ENCODE data around the gene DEAF1. TPM values are rescaled to one million over a fixed set of nuclear protein-coding genes. Genes with fewer than 3 reads are reported as not detected.

The DEAF1 gene
- total RNA-seq, 1 donor from 2014 or later = 48.1 TPM

DNA sequence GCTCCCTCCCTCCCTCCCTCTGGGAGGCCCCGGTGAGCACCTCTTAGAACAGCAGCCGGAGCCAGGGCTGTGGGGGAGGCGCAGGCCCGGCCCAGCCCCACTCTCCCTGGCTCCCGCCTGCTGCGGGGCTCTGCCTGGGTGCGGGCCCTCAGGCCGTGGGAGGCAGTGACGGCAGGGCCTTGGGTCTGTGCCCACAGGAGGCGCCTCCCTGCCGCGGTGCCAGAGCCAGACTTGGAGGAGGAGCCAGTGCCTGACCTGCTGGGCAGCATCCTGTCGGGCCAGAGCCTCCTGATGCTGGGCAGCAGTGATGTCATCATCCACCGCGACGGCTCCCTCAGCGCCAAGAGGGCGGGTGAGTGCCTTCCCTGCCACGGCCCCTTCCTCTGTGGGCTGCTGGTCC, 88.8 kb downstream of the DEAF1 start:
- Mint-ChIP-seq H3K4me1 (ENCODE audit: unreplicated experiment) (no peaks in the 10 kb centered on the region), H3K9me3 (no peaks in the 10 kb centered on the region), H3K4me3 (no peak overlapping the region), H3K27ac (no peak overlapping the region), H3K36me3 (peaks cover 8% of the 10 kb centered on the region), H3K27me3 (no peaks in the 10 kb centered on the region)
- no peak for DNase-seq (ENCODE audit: extremely low spot score, unreplicated experiment)
- TF ChIP-seq CTCF (conservative IDR thresholded peaks at IDR 0.05) = no peak

GRCh38 chr11:605286-606129, 89.5 kb downstream of the DEAF1 start:
- Mint-ChIP-seq H3K9me3 (no peaks in the 10 kb centered on the region), H3K4me3 (no peak overlapping the region), H3K4me1 (ENCODE audit: unreplicated experiment) (no peaks in the 10 kb centered on the region), H3K27ac (no peak overlapping the region), H3K27me3 (no peaks in the 10 kb centered on the region), H3K36me3 (peaks cover 9% of the 10 kb centered on the region)
- DNase-seq (ENCODE audit: extremely low spot score, unreplicated experiment) = no peak
- TF ChIP-seq CTCF (conservative IDR thresholded peaks at IDR 0.05) = no peak

DNA sequence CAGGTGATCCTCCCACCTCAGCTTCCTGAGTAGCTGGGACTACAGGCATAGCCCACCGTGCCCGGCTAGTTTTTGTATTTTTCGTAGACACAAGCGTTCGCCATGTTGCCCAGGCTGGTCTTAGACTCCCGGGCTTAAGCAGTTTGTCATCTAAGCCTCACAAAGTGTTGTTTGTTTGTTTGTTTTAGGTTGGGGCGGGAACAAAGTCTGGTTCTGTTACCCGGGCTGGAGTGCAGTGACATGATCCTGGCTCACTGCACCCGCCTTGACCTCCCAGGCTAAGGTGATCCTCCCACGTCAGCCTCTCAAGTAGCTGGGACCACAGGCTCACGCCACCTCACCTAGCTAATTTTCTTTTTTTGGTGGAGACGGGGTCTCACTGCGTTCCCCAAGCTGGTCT, 91.9 kb downstream of the DEAF1 start:
- DNase-seq (ENCODE audit: extremely low spot score, unreplicated experiment) = no peak
- H3K4me1 Mint-ChIP-seq (ENCODE audit: unreplicated experiment) = no peaks in the 10 kb centered on the region
- no peak overlapping the region for H3K4me3 Mint-ChIP-seq
- H3K36me3 Mint-ChIP-seq = peaks cover 9% of the 10 kb centered on the region
- no peak for TF ChIP-seq CTCF (conservative IDR thresholded peaks at IDR 0.05)
- no peak overlapping the region for H3K27ac Mint-ChIP-seq
- H3K27me3 Mint-ChIP-seq = no peaks in the 10 kb centered on the region
- H3K9me3 Mint-ChIP-seq = no peaks in the 10 kb centered on the region

DNA sequence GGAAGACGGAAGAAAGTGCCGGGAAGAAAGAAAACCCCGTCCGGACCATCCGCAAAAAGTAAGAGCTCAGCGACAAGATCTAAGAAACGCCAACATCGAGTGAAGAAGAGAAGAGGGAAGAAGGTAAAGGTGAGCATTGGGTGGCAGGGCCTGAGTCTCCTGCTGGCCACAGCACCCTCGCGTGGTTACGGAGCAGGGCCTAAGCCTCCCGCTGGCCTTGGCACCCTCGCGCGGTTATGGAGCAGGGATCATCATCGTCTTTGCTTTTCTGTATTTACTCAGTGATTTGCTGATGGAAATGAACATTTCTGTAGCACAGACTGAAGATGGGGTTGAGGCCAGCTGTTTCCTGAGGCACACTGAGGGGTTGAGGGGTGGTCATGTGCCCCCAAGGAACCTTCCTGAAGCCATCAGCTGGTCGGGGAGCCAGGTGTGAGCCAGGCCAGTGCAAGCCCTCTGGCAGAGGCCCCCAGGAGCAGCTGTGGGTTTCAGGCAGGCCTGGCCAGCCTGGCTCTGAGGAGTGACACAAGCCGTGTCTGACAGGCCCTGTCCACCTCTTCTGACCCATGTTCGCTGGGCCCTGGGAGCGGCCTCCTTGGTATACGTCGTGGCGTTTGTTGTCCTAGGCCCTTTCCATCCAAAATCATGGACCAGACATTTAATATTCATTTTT, 93.3 kb downstream of the DEAF1 start:
- Mint-ChIP-seq H3K4me1 (ENCODE audit: unreplicated experiment) (no peaks in the 10 kb centered on the region), H3K27me3 (no peaks in the 10 kb centered on the region), H3K9me3 (no peaks in the 10 kb centered on the region), H3K4me3 (no peak overlapping the region), H3K27ac (no peak overlapping the region), H3K36me3 (peaks cover 9% of the 10 kb centered on the region)
- no peak for TF ChIP-seq CTCF (conservative IDR thresholded peaks at IDR 0.05)
- DNase-seq (ENCODE audit: extremely low spot score, unreplicated experiment) = no peak

DNA sequence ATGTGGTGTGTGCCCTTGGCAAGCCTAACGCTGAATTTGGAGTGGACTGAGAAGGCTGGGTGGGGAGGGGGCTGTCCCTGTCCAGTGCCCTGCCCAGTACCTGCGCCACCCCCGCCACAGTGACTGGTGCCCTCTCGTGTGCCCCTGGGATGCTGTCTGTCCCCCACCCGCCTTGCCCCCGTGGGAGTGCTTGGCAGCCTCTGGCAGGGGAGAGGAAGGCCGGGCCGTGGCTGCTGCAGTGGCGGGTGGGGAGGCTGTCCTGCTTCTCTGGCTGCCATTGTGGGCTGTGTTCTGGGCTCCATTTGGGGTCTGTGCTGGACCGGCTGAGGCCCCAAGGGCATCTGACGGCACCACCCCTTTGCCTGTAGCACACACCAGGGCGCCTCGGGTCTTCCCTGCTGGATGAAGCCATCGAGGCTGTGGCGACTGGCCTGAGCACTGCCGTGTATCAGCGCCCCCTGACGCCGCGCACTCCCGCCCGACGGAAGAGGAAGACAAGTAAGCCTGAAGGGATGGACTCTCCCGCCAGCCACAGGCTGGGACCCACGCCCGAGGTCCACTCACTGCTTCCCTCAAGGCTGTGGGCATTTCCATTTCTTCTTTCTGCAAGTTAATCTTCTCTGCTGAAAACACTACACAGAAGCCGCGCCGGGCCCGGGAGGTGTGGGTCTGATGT, 96.9 kb downstream of the DEAF1 start:
- peaks cover 7% of the 10 kb centered on the region for H3K36me3 Mint-ChIP-seq
- H3K27ac Mint-ChIP-seq = no peak overlapping the region
- no peaks in the 10 kb centered on the region for H3K9me3 Mint-ChIP-seq

More for the DNA sequence above, 96.9 kb downstream of the DEAF1 start:
- Mint-ChIP-seq H3K27me3 (no peaks in the 10 kb centered on the region), H3K4me3 (no peak overlapping the region), H3K4me1 (ENCODE audit: unreplicated experiment) (no peaks in the 10 kb centered on the region)
- DNase-seq (ENCODE audit: extremely low spot score, unreplicated experiment) = no peak
- no peak for TF ChIP-seq CTCF (conservative IDR thresholded peaks at IDR 0.05)
